ENCODE results near the gene EFHC2. TPM values are rescaled to one million over a fixed set of nuclear protein-coding genes. Genes with fewer than 3 reads are reported as not detected.

Gene EFHC2
- total RNA-seq, 1 experiment from 2014 or later, result not detected

GRCh38 chrX:44157283-44157682 lies 186.2 kb downstream of the EFHC2 start:
- no peaks in the 10 kb centered on the region for H3K4me1 ChIP-seq (ENCODE audit: control insufficient read depth in 1 of 2, insufficient read depth in 2 of 2, low read length in 2 of 2)
- intact Hi-C loops (cut with micrococcal nuclease), result no loop called here
- H3K27ac ChIP-seq (ENCODE audit: low read depth, low read length), result no peak overlapping the region
- no peaks in the 10 kb centered on the region for H4K20me1 ChIP-seq (ENCODE audit: insufficient read depth)
- no peaks in the 10 kb centered on the region for H3K9me2 ChIP-seq (ENCODE audit: insufficient read depth)
- CTCF ChIA-PET, result no interaction called here
- no peak overlapping the region for H3K4me3 ChIP-seq (replicated peaks in 1 of 2; ENCODE audit: low read depth in 1 of 2, low read length in 2 of 2)
- POLR2A ChIA-PET, result no interaction called here
- no peak overlapping the region for H2AFZ ChIP-seq (ENCODE audit: low read depth, low read length, poor library complexity, severe bottlenecking)
- no peaks in the 10 kb centered on the region for H3K27me3 ChIP-seq (ENCODE audit: insufficient read depth, low read length)
- no peak overlapping the region for H3K4me2 ChIP-seq (ENCODE audit: low read length)
- no peak for TF ChIP-seq SP1 (IDR thresholded peaks at IDR 0.05; ENCODE audit: low read depth)
- TF ChIP-seq ELF1 (IDR thresholded peaks at IDR 0.05; ENCODE audit: borderline replicate concordance, low read depth), result no peak
- no peak for TF ChIP-seq ZFX (IDR thresholded peaks at IDR 0.05)
- TF ChIP-seq TCF7L2 (IDR thresholded peaks at IDR 0.05; ENCODE audit: borderline replicate concordance, extremely low read depth, insufficient read depth, insufficient read length), result no peak
- TF ChIP-seq REST (IDR thresholded peaks at IDR 0.05; ENCODE audit: low read depth), result no peak
- no peak for TF ChIP-seq SIN3A (IDR thresholded peaks at IDR 0.05; ENCODE audit: low read depth)
- TF ChIP-seq POLR2AphosphoS5 (IDR thresholded peaks at IDR 0.05; ENCODE audit: low read depth, low read length), result no peak
- no peak for TF ChIP-seq ATF3 (IDR thresholded peaks at IDR 0.05)
- TF ChIP-seq FOSL1 (IDR thresholded peaks at IDR 0.05; ENCODE audit: low read depth), result no peak
- TF ChIP-seq SRF (IDR thresholded peaks at IDR 0.05; ENCODE audit: low read depth), result no peak
- TF ChIP-seq JUND (IDR thresholded peaks at IDR 0.05), result no peak
- no peak for TF ChIP-seq EGR1 (IDR thresholded peaks at IDR 0.05; ENCODE audit: low read depth)
- no peak for TF ChIP-seq CBX3 (IDR thresholded peaks at IDR 0.05; ENCODE audit: low read depth)
- H3K9ac ChIP-seq (ENCODE audit: low read length), result no peak overlapping the region
- H3K9me3 ChIP-seq (ENCODE audit: control insufficient read depth in 1 of 2, insufficient read depth in 1 of 2, low read depth in 1 of 2, low read length in 2 of 2), result no peaks in the 10 kb centered on the region
- ATAC-seq, result no peak
- no peak for DNase-seq (ENCODE audit: low read depth, low spot score)
- no peaks in the 10 kb centered on the region for H3K36me3 ChIP-seq (ENCODE audit: control insufficient read depth in 1 of 2, insufficient read depth in 2 of 2, low read length in 2 of 2)
- RAD21 ChIA-PET (ENCODE audit: low non-redundant PET in 1 of 2, low total read pairs in 2 of 2, uncharacterized antibody in 2 of 2, unreplicated experiment in 2 of 2), result no interaction called here
- BruUV-seq (replicated peaks), result no TSS peak
- H3K79me2 ChIP-seq (ENCODE audit: insufficient read depth, low read length), result no peaks in the 10 kb centered on the region
